ENCODE results near the gene SLC18A3.

SLC18A3 gene

DNA sequence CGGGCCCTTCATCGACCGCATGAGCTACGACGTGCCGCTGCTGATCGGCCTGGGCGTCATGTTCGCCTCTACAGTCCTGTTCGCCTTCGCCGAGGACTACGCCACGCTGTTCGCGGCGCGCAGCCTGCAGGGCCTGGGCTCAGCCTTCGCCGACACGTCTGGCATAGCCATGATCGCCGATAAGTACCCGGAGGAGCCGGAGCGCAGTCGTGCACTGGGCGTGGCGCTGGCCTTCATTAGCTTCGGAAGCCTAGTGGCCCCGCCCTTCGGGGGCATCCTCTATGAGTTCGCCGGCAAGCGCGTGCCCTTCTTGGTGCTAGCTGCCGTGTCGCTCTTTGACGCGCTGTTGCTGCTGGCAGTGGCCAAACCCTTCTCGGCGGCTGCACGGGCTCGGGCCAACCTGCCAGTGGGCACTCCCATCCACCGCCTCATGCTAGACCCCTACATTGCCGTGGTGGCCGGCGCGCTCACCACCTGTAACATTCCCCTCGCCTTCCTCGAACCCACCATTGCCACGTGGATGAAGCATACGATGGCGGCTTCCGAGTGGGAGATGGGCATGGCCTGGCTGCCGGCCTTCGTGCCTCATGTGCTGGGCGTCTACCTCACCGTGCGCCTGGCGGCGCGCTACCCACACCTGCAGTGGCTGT lies 1.2 kb downstream of the SLC18A3 start:
- DNase-seq (ENCODE audit: low read depth in 2 of 2, low spot score in 1 of 2), result no peak

DNA sequence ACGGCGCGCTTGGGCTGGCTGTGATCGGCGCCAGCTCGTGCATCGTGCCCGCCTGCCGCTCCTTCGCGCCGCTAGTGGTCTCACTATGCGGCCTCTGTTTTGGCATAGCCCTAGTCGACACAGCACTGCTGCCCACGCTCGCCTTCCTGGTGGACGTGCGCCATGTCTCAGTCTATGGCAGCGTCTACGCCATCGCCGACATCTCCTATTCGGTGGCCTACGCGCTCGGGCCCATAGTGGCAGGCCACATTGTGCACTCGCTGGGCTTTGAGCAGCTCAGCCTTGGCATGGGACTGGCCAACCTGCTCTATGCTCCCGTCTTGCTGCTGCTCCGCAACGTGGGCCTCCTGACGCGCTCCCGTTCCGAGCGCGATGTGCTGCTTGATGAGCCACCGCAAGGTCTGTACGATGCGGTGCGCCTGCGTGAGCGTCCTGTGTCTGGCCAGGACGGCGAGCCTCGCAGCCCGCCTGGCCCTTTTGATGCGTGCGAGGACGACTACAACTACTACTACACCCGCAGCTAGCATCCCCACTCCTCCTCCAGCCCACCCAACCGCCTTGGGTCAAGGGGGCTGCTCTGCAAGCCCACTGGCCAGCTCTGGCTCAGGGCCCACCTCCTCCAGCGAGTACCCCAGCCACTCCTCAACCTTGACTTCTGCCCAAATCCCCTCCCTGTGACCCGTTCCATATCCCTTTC lies 1.9 kb downstream of the SLC18A3 start:
- DNase-seq (ENCODE audit: low read depth in 2 of 2, low spot score in 1 of 2), result no peak

DNA sequence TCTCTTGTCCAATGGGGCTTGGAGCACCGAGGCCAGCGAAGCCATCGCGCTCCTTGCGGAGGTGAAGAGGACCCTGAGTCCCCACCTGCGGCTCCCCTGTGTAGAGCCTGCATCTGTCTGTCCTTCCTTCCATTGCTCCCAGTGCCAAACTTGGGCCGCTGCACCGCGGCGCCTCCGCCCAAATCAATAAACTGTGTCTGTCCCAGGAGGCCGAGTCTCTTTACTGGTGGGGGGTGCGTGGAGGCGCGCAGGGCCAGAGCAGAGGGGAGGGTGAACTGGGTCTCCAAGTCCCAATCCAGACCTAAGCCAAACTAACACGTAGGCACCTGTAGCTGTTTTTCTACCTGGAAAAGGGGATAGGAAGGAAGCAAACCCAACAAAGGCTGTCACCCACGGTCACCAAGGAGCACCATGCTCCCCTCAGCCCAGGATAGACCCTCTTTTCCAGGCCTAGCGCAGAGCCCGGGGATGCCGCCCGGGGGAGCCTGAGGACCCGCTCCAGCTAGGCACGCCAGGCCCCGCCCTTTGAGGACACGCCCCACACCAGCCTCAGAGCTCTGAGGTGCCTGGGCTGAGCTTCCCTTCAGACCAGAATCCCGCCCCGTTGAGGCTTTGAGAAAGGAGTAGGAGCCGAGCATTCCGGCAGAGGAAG lies 2.5 kb downstream of the SLC18A3 start:
- no peak for DNase-seq (ENCODE audit: low read depth in 2 of 2, low spot score in 1 of 2)

DNA sequence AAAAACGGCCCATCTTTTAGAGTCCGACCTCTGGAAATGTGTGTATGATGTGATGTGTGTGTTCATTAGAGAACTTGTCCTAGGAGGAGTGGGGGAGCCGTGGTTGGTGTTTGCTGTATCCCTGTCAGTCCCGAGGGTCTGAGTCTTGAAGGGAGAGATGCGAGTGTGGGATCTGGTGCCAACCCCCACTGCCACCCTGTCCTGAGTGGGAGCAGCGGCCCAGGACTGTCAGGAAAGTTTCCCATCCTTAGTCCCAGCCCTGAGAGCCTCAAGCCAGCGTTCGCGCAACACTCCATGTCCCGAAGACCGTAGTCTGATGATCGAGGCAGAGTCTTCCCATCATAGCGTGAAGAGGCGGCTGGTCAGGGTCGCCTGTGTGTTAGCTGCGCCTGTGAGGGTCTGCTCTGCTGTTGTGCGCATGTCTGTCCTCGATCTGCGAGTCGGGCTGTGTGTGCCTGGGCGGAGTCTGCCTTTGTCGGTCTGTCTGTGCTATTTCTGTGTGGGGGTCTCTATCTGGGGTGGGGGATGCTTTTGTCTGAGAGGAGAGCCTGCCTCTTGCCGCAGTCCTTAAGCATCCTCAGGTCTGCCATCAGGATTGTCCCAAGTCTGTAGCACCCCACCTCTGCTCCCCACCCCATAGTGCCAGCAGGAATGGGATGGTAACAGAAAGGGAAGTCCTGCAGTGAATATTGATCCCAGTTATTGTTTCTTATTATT lies 3.2 kb downstream of the SLC18A3 start:
- DNase-seq (ENCODE audit: low read depth in 2 of 2, low spot score in 1 of 2), result no peak

DNA sequence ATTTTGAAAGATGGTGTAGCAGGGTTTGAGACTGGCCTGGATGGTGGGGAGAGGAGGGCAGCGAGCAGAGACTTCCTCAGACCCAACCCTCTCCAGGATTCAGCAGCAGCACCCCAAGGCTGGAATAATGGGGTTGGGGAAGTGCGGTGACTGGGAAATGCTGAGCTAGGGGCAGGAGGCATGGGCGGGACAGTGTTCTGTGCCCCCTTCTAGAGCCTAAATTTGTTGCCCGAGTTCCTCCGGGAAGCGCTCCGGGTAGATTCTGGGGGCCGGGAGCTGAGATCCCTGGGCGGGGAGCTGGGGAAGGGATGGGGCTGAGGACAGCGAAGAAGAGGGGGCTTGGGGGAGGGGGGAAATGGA lies 3.8 kb downstream of the SLC18A3 start, which contains the start of gene CHAT:
TSS of gene CHAT (plus strand) at position 156 of the 360 bp plus-strand sequence. CDS start at position 309, 153 bp downstream.
- DNase-seq (ENCODE audit: low read depth in 2 of 2, low spot score in 1 of 2), result no peak

DNA sequence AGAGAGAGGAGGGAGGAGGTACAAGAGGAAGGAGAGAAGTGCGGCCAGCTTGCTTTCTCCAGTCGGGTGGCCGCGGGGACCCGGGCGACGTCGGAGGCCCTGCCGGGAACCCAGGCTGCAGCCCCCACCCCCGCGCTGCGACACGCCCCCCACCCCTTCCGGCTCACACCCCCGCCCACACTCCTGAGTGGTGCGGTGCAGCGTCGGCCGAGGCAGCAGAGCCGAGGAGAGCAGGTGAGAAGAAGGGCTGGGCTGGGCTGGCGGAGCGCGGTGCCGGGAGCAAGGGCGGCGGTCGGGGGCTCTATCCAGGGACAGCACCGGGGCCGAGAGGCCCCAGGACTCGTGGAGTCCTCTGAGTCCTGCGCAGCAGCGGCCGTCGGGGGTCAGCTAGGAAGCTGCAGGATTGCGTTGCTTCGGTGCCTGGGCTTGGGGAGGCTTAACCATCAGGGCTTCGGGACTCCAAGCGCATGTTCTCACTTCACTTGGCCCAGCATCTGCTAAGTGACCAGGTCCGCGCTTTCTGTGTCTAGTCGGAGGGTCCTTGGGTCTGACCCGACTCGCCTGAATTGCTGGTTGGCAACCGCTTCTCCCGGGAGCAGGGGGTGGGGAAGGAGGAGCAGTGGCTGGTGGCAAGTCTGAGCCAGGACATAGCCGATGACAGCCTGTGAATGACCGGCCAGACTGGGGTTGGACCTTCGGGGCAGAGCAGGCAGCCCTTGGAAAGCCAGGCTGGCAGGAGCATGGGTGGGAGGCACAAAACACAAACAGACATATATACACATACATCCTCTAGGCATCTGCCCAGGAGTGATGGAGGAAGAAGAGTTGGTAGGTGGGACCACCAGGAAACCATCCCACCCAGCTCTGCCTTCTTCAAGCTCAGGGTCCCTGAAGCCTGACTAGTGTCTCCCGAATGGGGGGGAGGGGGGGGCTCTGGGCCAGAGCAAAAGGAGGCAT lies 4.4 kb downstream of the SLC18A3 start:
- DNase-seq (ENCODE audit: low read depth in 2 of 2, low spot score in 1 of 2), result no peak

DNA sequence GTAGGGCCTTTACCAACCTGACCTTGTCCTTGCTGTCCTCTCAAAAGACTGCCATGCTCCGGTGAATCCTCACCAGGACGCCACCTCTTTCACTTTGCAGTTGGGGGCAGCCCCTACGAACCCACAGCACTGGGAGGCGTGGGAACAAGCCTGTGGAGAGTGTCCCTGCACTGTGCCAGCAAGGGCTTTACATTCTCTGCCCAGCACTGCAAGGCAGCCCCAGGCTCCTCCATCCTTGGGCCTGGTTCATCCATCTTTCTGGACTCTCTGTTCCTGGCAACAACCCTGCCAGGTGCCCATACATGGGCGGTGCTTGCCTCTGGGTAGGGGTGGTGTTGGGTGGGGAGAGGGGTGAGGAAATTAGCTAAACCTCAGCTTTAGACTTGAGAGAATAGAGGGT lies 5.1 kb downstream of the SLC18A3 start:
- no peak for DNase-seq (ENCODE audit: low read depth in 2 of 2, low spot score in 1 of 2)

DNA sequence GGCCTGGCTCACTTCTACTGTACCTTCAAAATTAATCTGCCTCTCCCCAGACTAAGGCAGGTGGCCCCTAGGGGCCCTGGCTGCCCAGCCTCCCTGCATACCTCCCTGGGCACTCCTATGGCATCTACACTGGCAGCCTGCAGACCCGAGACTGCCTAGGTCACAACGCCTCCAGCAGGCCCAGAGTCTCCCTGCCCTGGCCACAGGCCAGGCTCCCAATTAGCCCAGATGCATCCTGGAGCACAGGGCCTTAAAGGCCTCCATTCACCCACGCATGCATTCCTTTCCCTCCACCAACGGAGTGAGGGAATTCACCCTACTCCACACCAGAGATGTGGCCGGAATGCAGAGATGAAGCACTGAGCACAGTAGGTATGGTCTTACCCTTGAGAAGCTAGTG lies 5.6 kb downstream of the SLC18A3 start:
- no peak for DNase-seq (ENCODE audit: low read depth in 2 of 2, low spot score in 1 of 2)

DNA sequence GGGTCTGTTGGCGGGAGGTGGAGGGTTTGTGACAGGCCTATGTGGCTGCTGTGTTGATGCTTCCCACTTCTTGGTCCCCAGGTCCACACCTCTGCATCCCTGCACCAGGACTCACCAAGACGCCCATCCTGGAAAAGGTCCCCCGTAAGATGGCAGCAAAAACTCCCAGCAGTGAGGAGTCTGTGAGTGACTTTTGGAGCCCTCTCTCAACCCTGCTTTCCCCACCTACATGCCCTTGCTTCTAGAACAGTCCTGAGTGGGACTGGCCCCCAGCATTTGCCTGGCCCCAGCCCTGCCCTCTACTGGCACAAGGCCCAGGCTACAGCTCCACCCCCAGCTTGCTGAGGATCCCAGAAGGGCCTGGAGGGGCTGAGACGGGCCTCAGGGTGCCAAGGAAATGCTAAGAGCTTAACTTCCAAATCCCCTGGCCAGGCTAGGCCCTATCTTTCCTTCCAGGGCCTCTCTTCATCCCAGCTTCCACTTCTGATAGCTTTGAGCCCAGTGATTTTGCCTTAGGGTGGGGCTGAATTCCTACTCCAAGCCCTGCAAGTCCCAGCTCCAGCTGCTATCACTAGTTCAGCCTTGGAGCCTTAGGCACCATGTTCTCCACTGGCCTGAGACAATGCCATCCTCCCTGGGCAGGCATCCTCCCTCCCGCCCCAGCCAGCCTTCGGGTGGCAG lies 6.5 kb downstream of the SLC18A3 start:
- DNase-seq (ENCODE audit: low read depth in 2 of 2, low spot score in 1 of 2), result no peak

DNA sequence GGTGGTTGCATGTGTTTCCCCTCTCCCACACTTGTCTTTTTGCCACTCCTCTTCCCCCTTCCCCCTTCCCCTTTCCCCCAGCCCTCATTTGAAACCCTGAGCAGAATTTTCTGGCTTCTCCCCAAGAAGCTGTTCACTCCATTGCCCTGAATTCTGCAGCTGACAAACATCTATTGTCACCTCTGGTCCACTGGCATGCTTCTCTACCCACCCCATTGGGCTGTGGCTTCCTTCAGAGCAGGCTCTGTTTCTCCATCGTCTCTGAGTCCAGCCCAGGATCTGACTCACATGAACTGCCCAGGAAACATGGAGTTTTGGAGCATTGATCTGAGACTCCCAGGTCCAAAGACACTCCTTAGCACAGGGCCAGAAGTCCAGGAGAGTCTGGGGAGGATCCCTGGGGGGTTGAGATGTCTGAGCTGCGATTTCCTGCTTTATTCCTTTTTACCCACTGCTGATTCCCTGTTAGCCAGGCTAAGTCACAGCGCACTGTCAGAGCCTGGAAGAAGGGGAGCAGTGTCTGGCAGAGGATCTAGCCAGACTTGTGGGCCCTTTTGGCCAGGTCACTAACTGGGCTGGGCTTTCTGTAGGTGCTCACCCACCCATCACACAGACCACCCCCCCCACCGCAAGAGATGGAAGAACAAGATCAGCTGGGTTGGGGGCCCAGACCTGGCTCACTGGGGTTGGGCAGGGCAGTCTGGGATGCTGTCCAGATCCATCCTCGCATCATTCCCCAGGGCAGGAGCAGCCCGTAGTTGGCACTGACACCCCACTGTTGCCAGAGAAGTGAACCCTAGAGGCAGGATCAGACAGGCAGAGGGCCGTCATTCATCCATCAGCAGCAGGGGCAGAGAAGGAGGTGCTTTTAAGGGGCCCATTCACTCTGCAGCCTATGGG lies 7.3 kb downstream of the SLC18A3 start:
- no peak for DNase-seq (ENCODE audit: low read depth in 2 of 2, low spot score in 1 of 2)

DNA sequence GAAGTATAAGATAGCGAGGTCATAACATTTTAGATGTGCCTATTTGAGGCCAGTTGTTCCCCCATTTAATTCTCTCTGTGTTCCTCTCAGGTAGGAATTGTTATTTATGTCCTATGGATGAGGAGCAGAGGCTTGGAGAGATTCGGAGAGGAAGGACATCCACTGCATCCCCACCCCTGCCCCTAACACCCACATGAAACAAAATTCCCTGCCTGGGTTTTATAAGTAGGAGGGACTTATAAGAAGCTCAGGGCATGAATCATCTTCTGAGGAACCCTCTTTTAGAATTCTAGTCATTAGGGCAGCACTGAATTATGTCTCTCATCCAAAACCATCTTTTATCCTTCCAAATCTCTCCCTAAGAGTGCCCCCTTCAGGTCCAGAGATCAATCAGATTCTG lies 8.7 kb downstream of the SLC18A3 start:
- DNase-seq (ENCODE audit: low read depth in 2 of 2, low spot score in 1 of 2), result no peak

DNA sequence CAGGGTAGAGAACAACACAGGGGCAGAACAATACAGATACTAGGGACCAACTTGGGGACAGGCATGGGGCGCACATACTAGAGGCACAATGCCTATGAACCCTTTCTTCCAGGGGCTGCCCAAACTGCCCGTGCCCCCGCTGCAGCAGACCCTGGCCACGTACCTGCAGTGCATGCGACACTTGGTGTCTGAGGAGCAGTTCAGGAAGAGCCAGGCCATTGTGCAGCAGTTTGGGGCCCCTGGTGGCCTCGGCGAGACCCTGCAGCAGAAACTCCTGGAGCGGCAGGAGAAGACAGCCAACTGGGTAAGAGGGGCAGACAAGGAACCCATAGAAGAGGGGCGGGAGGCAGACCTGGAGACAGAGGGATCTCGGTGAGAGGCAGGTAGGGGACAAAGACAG lies 9.5 kb downstream of the SLC18A3 start:
- no peak for DNase-seq (ENCODE audit: low read depth in 2 of 2, low spot score in 1 of 2)

DNA sequence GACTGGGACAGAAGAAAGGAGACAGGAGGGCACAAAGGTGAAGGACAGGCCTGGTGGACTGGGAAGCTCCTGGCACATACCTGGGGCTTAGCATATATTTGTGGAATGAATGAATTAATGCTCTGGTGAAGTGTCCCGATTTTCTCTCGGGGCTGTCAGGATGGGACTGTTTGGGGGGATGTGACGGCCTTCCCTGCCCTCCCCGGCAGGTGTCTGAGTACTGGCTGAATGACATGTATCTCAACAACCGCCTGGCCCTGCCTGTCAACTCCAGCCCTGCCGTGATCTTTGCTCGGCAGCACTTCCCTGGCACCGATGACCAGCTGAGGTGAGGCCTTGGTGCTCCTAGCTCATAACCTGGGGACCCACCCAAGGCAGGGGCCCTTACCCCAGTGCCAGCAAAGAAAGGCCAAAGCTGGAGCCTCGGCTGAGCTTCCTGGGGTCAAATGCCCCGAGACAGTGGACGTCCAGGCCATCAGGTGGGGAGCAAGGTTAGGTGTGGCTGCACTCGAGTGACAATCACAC lies 10.2 kb downstream of the SLC18A3 start:
- no peak for DNase-seq (ENCODE audit: low read depth in 2 of 2, low spot score in 1 of 2)

DNA sequence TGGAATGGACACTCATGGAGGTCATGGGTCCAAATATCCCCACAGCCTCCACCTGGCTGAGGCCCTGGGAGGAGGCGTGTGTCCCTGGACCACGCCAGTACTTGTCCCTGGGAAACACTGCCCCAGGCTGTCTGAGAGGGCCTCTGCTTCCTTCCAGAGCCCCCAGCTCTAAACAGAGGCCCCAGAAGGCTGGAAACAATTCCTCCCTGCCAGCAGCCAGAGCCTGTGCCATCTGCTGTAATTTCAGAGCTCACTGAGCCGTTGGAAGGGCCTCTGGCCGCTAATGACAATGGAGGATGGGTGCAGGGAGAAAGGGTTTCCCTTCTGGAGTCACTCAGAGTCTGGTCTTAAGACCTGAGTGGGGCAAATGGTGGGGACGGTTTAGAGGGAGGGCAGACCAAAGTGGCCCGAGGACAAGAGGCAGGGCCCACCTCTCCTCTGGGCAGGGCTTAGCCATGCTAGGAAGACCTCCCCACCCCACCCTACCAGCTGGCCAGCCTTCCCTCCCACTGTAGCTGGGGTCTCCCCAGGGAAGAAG lies 10.8 kb downstream of the SLC18A3 start:
- DNase-seq (ENCODE audit: low read depth in 2 of 2, low spot score in 1 of 2), result no peak

DNA sequence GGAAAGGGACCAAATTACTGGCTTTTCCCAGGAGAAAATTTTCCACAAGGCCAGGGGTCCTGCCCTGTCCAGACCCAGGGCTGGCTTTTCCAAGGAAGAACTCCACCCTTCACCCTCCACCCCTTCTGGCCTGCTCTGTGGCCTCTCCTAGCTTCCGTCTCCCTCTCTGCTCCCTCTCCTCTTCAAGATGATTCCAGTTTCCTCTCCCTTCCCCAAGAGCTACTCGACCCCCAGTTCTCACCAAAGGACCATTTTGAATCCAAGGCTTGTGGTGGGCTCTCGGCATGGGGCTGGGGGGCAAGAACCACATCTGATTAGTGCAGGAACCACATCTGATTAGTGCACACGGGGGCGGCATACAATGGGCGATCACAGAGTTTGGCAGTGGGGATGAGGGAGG lies 11.5 kb downstream of the SLC18A3 start:
- DNase-seq (ENCODE audit: low read depth in 2 of 2, low spot score in 1 of 2), result no peak

DNA sequence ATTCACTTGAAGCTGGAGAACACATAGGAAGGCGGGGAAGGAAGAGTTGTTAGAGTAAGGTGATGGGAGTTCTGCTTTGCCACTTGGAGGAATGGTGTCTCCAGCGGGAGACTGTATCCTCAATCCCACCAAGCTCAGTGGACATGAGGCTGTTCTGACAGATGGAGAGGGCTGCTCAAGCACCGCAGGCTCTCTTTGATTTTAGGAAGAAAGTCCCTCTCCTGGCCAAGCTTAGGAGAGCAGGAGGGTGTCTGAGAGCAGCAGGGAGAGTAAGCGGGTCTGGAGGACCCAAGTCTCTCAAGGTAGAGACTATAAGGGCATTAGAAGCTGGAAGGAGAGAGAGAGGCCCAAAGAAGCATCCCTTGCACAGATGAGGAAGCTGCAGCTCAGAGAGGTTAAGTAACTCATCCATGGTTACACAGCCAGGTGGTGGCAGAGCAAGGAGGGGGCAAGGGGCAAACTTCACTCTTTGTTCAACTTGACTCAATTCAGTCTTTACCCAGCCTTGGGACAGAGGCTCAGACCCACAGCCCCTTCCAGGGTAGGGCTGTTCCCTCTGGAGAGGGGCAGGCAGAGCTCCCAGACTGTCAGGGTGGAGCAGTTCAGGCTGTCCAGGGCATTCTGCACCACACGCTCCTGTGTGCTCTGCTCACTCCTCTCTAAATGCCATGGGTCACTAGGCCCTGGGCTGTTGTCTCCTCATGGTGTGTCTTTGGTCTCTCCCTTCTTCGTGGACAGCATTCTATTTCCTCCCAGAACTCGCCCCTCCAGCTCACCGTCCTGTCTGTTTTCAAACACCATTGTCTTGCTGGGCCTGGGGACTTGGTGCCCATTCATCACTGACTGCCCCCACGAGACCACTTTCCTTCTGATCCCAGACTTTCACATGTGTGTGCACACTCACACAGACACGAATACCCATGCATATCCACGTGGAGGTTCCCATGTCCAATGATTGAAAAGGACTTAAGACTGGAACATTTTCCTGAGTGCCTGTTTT lies 12.6 kb downstream of the SLC18A3 start:
- DNase-seq (ENCODE audit: low read depth in 2 of 2, low spot score in 1 of 2), result no peak

DNA sequence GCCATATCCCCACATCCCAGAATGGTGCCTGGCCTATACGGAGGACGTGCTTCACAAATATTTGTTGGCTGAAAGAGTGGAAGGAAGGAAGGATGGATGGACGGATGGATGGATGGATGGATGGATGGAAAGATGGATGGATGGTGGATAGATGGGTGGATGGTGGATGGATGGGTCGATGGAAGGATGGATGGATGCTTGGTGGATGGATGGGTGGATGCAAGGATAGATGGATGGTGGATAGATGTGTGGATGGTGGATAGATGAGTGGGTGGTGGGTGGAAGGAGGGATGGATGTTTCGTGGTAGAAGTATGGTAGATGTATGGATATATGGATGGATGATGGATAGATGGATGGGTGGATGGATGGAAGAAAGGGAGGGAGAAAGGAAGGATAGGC lies 14.5 kb downstream of the SLC18A3 start:
- DNase-seq (ENCODE audit: low read depth in 2 of 2, low spot score in 1 of 2), result no peak
